Measurements from ENCODE around the gene GRIP1. TPM values are rescaled to one million over a fixed set of nuclear protein-coding genes. Genes with fewer than 3 reads are reported as not detected.
"Not testable (repeated sequence)": the region's sequence is repeated elsewhere in the genome, so short reads cannot be mapped to it uniquely, and the experiment has no call there.

Gene GRIP1
- total RNA-seq, 4 donors from 2014 or later = 0.22 to 3.0 (median 1.6) TPM

- no peaks in the 10 kb centered on the region for H3K36me3 ChIP-seq
- no peak overlapping the region for H3K27ac ChIP-seq
- no peaks in the 10 kb centered on the region for H3K9me3 ChIP-seq
- no peak for DNase-seq (ENCODE audit: low spot score in 2 of 2)
- H3K4me1 ChIP-seq = no peaks in the 10 kb centered on the region
- no peak for TF ChIP-seq POLR2A (IDR thresholded peaks at IDR 0.05)
- TF ChIP-seq, protein P1, sequence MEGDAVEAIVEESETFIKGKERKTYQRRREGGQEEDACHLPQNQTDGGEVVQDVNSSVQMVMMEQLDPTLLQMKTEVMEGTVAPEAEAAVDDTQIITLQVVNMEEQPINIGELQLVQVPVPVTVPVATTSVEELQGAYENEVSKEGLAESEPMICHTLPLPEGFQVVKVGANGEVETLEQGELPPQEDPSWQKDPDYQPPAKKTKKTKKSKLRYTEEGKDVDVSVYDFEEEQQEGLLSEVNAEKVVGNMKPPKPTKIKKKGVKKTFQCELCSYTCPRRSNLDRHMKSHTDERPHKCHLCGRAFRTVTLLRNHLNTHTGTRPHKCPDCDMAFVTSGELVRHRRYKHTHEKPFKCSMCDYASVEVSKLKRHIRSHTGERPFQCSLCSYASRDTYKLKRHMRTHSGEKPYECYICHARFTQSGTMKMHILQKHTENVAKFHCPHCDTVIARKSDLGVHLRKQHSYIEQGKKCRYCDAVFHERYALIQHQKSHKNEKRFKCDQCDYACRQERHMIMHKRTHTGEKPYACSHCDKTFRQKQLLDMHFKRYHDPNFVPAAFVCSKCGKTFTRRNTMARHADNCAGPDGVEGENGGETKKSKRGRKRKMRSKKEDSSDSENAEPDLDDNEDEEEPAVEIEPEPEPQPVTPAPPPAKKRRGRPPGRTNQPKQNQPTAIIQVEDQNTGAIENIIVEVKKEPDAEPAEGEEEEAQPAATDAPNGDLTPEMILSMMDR (IDR thresholded peaks at IDR 0.05) = no peak
- TF ChIP-seq EP300 (IDR thresholded peaks at IDR 0.05) = no peak
- no peaks in the 10 kb centered on the region for H3K27me3 ChIP-seq
- WGBS, 2 donors = 46 to 71% methylated on average over 1 of the region's 1 CpG
- no peak overlapping the region for H3K4me3 ChIP-seq
These were observed 178.0 kb downstream of the GRIP1 start for GRCh38 chr12:66500841-66501240.

- TF ChIP-seq EP300 (IDR thresholded peaks at IDR 0.05) = no peak
- TF ChIP-seq POLR2A (IDR thresholded peaks at IDR 0.05) = no peak
- TF ChIP-seq, protein P1 (IDR thresholded peaks at IDR 0.05) = no peak
- Histone ChIP-seq H3K4me3 (no peak overlapping the region), H3K9me3 (no peaks in the 10 kb centered on the region), H3K27ac (no peak overlapping the region), H3K4me1 (no peaks in the 10 kb centered on the region), H3K36me3 (no peaks in the 10 kb centered on the region), H3K27me3 (no peaks in the 10 kb centered on the region)
- no peak for DNase-seq (ENCODE audit: low spot score in 2 of 2)
- WGBS, 2 donors = 40 to 44% methylated on average over 3 of the region's 3 CpGs
These were observed 178.8 kb downstream of the GRIP1 start for GRCh38 chr12:66500091-66500490.

- TF ChIP-seq, protein P1 (IDR thresholded peaks at IDR 0.05) = no peak
- TF ChIP-seq POLR2A (IDR thresholded peaks at IDR 0.05) (no peak), EP300 (IDR thresholded peaks at IDR 0.05) (no peak)
- Histone ChIP-seq H3K27ac (no peak overlapping the region), H3K4me3 (no peak overlapping the region), H3K27me3 (no peaks in the 10 kb centered on the region), H3K9me3 (no peaks in the 10 kb centered on the region), H3K36me3 (no peaks in the 10 kb centered on the region), H3K4me1 (no peaks in the 10 kb centered on the region)
- no peak for DNase-seq (ENCODE audit: low spot score in 2 of 2)
These were observed 179.9 kb downstream of the GRIP1 start for GRCh38 chr12:66499000-66499399.

DNA sequence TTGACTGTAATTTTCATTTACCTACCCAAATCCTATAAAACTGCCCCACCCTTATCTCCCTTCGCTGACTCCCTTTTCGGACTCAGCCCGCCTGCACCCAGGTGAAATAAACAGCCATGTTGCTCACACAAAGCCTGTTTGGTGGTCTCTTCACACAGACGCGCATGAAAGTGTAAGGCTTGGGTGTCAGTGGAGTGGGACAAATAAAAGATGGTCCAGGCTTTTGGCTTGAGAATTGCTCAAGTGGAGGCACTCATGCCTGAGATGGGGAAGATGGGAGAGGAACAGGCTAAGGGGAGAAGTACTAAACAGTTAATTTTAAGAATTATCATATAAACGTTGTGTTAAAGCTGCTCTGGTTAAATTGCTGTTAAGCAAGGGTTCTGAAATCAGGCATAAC, 180.8 kb downstream of the GRIP1 start:
- DNase-seq (ENCODE audit: low spot score in 2 of 2) = not testable (repeated sequence)

DNA sequence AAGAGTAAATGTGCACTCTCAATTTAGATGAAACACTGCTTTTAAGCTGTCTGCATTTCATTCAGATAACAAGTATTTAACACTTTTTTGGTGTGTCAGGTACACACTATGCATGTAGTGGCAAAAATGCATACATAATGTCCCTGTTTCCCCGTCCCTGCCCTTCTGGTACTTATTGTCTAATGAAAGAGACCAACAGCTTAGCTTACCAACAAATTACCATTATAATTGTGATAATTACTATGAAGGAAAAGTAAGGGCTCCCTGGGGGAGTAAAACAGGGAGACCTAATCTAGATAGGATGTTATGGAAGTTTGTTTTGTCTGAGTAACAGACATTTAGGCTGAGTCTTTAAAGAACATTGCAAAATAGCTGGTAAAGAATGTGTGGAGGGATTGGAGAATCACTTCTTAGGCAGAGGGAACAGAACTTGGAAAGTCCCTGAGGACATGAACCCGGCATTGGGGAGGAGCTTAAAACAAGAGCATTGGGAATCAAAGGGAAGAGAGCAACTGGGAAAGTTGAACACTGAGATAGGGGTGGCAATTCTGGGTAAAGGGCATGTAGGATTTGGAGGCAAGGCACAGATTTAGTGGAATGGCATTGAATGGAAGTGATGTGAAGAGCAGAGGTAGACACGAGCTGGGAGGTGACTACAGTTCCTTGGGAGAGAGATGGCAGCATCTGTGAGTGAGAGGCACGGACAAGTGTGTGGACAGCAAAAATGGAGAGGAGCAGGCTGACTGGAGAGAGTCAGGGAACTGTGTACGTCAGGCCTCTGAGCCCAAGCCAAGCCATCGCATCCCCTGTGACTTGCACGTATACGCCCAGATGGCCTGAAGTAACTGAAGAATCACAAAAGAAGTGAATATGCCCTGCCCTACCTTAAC, 181.6 kb downstream of the GRIP1 start:
- Histone ChIP-seq H3K36me3 (no peaks in the 10 kb centered on the region), H3K4me3 (no peak overlapping the region), H3K4me1 (no peaks in the 10 kb centered on the region), H3K9me3 (no peaks in the 10 kb centered on the region), H3K27me3 (no peaks in the 10 kb centered on the region), H3K27ac (no peak overlapping the region)
- TF ChIP-seq, protein P1 (IDR thresholded peaks at IDR 0.05) = no peak
- TF ChIP-seq EP300 (IDR thresholded peaks at IDR 0.05) (no peak), POLR2A (IDR thresholded peaks at IDR 0.05) (no peak)
- 77 to 79% methylated on average over 8 of the region's 8 CpGs for WGBS, 2 donors
- DNase-seq (ENCODE audit: low spot score in 2 of 2) = no peak

More for the DNA sequence above, 180.8 kb downstream of the GRIP1 start:
- not testable (repeated sequence) for H3K4me3 ChIP-seq, H3K27me3 ChIP-seq, H3K4me1 ChIP-seq, H3K36me3 ChIP-seq, H3K27ac ChIP-seq, H3K9me3 ChIP-seq
- 81% methylated on average over 6 of the region's 6 CpGs for WGBS, 2 donors

All from tibial nerve (tissue), 4 donors.